PC-3 (cell line): ENCODE data around the gene SSNA1.

ENCODE experiments used
- CTCF ChIP-seq: fragments of 300-600 bp; sonication (generic); conservative IDR thresholded peaks from 2 replicates; pipeline ENCODE4 v1.5.1; 2017; ENCODE audit warnings: antibody characterized with exemption, low read depth, mild to moderate bottlenecking, low read length
- EZH2 ChIP-seq: fragments of 300-600 bp; sonication (generic); IDR thresholded peaks from one replicate; pipeline ENCODE4 v1.6.1; 2017; ENCODE audit warnings: antibody characterized with exemption, mild to moderate bottlenecking, low read length; ENCODE audit not compliant: unreplicated experiment
- EZH2phosphoT487 ChIP-seq: fragments of 300-600 bp; sonication (generic); IDR thresholded peaks from 2 replicates; pipeline ENCODE4 v1.6.1; 2018; ENCODE audit warnings: mild to moderate bottlenecking, antibody characterized with exemption, low read length, borderline replicate concordance

- no peak for TF ChIP-seq CTCF
- no peak for TF ChIP-seq EZH2phosphoT487
- no peak for TF ChIP-seq EZH2
Observed at GRCh38 chr9:137188086-137188489, 388 bp upstream of the SSNA1 start.
